ENCODE results near the gene CXCR3.
"Not testable (repeated sequence)": the region's sequence is repeated elsewhere in the genome, so short reads cannot be mapped to it uniquely, and the experiment has no call there.

Gene CXCR3

DNA sequence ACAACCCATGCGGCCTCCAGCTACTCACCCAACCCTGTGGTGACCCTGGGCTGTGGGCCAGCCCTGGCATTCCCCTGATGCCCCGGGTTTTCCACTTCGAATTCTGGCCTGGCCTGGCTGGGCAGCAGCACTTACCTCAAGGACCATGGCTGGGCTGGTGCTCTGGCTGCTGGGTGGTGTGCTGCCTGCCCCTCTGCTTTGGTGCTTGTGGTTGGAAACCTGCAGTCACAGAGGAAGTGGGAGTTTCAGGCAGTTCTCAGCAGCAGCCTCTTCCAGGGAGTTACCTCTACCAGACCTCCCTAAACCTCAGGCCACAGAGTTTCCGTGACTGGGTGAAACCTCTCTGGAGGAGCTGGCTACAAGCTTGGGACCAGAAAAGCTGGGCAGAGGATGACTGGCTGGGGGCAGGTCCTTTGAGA is at the start of gene CXCR3:
TSS of gene CXCR3 (minus strand) at position 209 of the 419 bp plus-strand sequence. CDS start at position 147, 62 bp downstream.
- DNase-seq = peak; percentile 51 to 59

- DNase-seq = no peak
These were observed 49.3 kb upstream of the CXCR3 start, which contains the start of gene LOC101059915 for GRCh38 chrX:71667328-71668247. Gene LOC101059915, plus strand, starts transcription at chrX:71667546.

DNA sequence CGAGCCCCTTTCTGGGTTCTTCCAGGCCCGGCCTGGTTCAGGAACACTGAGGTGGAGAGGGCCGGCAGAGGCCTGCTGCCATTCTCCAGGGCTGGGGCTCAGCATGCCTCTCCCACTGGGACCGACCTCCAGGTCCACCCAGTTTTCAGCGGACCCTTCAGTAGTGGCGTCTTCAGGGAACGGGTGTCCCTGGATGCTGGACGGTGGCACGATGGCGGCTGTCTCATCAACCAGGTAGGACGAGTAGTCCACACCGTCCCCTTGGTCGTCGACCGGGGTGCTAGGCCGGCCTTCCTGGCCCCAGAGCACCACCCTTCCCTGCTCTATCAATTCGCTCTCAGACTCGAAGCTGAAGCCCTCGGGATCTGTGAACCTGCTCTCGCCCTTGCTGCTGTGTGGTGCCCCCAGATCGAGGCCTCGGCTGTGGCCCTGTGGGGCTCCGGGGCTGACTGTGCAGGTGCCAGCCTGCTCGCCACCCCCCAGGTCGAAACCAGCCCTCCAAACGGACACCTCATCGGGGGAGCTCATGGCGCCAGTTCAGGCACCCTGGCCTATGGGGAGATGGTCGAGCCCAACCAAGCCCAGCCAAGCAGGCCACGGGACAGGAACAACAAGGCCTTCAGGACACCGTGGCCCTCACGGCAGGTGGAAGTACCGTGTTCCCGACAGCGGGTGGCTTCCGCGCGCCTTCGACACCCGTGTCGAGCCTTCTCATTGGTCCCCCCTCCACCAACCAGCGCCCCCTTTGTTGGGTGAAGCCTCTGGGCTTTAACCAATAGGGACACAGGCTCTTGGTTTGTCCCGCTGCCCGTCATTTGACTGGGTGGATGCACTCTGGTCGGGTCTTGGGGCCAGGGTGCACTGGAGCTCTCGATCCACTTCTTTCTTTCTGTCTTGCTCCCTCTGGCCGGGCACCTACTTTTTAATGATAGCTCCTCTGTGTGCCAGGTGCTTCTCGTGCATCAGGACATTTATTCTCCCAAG is 48.2 kb upstream of the CXCR3 start:
- DNase-seq = no peak

GRCh38 chrX:71665747-71666146 is 47.4 kb upstream of the CXCR3 start:
- DNase-seq = no peak

GRCh38 chrX:71664889-71665491 is 46.7 kb upstream of the CXCR3 start:
- DNase-seq = no peak

- DNase-seq = not testable (repeated sequence)
These were observed 45.9 kb upstream of the CXCR3 start for GRCh38 chrX:71664202-71664601.

GRCh38 chrX:71663238-71663637 is 44.9 kb upstream of the CXCR3 start:
- peak in 1 of 2 donors; percentile 41 for DNase-seq

- DNase-seq = not testable (repeated sequence)
These were observed 44.3 kb upstream of the CXCR3 start for GRCh38 chrX:71662654-71663053.

DNA sequence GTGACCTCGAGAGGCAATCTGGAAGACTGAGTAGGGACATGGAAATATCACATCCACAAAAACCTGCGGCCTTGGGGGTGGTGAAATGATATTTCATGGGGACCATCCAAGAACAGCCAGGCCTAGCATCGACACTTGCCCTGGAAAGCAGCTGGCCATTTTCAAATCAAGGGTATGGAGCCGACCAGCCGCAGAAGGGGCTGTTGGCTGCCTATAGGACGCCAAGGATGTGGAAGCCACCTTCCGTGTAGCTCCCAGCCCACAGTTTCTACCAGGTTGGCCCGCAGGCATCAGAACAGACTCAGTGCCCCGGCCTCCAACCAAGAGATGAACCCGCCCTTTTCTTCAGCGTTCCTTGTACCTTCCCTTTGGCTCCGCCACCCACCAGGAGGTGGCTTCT is 43.6 kb upstream of the CXCR3 start:
- DNase-seq = no peak

- no peak for DNase-seq
These were observed 42.5 kb upstream of the CXCR3 start for GRCh38 chrX:71660562-71661416.

DNA sequence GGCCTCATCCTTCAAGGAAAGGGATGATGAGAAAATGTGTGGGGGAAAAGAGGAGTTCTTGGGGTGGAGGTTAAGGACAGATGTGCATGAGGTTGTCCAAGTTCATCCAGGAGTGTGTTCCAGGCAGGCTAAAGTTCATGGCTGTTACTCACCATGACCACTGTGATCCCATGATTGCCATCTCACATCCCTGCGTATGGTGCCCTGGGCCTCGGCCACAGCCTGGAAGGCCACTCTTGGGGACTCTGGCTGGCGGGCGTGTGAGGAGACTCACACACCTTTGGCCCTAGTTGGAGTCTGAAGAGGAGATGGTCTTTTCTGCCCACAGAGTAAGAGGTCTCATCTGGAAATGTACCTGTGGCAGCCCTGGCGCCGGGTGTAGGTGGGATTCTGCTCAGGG is 41.6 kb upstream of the CXCR3 start:
- DNase-seq = no peak

DNA sequence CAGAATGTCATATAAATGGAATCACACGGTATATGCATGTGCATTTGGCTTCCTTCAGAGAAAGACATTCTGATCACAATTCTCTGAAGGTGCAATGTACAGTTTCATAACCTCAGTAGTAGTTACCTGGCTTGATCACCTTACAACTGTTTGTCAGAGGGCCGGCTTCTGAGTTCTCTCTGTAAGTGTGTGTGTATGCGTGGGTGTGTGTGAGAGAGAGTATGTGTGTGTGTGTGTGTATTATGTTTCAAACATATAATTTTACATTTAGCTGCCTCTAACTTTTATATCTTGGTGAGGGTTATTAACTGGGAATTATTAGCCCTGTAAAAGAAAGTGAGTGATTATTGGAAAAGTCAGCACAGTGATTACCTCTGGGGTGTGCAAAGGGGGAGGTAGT is 41.0 kb upstream of the CXCR3 start:
- no peak for DNase-seq

GRCh38 chrX:71657267-71657666 is 39.0 kb upstream of the CXCR3 start:
- DNase-seq = no peak

DNA sequence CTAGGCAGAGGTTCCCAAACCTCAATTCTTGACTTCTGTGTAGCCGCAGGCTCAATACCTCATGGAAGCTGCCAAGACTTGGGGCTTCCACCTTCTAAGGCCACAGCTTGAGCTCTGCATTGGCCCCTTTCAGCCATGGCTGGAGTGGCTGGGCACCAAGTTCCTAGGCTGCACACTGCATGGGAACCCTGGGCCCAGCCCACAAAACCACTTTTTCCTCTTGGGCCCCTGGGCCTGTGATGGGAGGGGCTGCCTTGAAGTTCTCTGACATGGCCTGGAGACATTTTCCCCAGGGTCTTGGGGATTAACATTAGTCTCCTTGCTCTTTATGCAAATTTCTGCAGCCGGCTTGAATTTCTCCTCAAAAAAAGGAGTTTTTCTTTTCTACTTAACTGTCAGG is 35.0 kb upstream of the CXCR3 start:
- no peak for DNase-seq

- peak; percentile 52 to 65 for DNase-seq
These were observed 34.1 kb upstream of the CXCR3 start for GRCh38 chrX:71652405-71652804.

DNA sequence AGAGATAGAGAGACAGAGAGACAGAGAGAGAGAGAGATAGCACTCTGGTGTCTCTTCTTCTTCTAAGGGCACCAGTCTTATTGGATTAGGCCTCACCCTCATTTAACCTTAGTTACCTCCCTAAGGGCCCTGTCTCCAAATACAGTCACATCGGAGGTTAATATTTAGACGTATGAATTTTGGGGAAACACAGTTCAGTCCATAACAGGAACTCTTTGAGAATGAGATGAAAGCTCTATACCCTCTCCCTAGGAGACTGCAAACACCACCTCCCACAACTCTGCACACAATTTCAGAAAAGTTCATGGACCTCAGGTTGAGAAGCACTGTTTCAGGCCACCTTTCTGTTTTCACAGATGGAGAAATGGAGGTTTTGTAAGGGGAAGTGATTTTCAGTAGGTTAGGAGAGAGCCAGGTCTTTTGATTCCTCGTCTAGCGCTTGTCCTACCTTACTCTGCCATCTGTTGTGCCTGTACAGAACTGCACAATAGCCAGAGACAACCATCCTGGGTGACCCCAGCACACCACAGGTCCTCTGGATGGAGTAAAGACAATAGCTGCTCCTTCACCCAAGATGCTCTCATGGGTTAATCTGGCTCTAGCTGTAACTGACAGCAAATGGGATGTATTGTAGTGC is 32.1 kb upstream of the CXCR3 start:
- peak in 1 of 2 donors; percentile 57 for DNase-seq

DNA sequence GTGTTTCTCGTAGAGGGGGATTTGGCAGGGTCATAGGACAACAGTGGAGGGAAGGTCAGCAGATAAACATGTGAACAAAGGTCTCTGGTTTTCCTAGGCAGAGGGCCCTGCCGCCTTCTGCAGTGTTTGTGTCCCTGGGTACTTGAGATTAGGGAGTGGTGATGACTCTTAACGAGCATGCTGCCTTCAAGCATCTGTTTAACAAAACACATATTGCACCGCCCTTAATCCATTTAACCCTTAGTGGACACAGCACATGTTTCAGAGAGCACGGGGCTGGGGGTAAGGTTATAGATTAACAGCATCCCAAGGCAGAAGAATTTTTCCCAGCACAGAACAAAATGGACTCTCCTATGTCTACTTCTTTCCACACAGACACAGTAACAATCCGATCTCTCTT is 26.1 kb upstream of the CXCR3 start:
- DNase-seq = not testable (repeated sequence)

DNA sequence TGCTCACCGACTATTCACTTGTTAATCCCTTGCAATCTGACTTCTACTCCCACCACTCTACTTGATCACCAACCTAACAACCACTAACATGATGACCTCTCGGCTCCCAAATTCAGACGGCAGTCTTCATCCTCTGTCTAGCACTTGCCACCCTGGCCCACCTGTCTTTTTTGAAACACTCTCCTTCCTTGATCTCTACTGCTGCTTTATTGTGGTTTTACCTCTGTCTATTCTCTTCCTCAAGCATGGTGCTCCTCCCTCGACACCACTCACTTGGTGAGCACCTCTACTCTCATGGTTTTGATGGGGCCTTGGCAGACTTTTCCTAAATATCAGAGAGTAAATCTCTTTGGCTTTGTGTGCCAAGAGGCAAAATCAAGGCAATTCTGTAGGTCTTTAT is 21.7 kb upstream of the CXCR3 start:
- no peak for DNase-seq

- DNase-seq = no peak
These were observed 20.1 kb upstream of the CXCR3 start for GRCh38 chrX:71638409-71638808.

- no peak for DNase-seq
These were observed 19.5 kb upstream of the CXCR3 start for GRCh38 chrX:71637848-71638247.

DNA sequence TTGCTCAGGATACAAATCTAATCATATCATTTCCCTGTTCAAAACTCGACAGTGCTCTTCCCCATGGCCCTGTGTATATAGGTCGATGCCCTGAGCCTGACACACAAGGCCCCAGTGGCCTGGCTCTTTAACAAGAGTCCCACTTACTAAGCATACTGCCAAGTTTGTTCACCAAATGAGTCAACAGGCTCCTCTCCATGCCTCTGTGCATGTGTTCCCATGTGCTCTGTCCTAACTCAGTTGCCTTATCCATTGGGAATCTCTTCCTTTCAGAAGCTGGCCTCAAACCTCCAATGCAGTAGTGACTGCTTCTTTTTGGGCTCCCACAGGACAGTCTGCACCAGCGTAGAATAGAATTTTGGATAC is 18.9 kb upstream of the CXCR3 start:
- DNase-seq = no peak

All from CD4-positive, alpha-beta T cell treated with Interleukin-4 for 1 hour (primary cell).